Muscle of leg (tissue), 11 donors: ENCODE data around the gene PLSCR3. TPM values are rescaled to one million over a fixed set of nuclear protein-coding genes. Genes with fewer than 3 reads are reported as not detected.
A peak's percentile ranks its signal among the peaks of the same experiment; 100 is the strongest.

ENCODE experiments used
- DNase-seq: peaks from one replicate; pipeline ENCODE4 v3.0.0; 2013
- H3K27ac ChIP-seq: one replicate; pipeline ENCODE4 v1.5.1; 2013; ENCODE audit warnings: mild to moderate bottlenecking, low read length, control low read depth
- H3K27me3 ChIP-seq: one replicate; pipeline ENCODE4 v1.6.1; 2013; ENCODE audit warnings: low read length; ENCODE audit not compliant: control insufficient read depth, insufficient read depth
- H3K36me3 ChIP-seq: one replicate; pipeline ENCODE4 v1.6.1; 2013; ENCODE audit warnings: low read length; ENCODE audit not compliant: control insufficient read depth, insufficient read depth
- H3K4me1 ChIP-seq: one replicate; pipeline ENCODE4 v1.6.1; 2013; ENCODE audit warnings: low read length; ENCODE audit not compliant: control insufficient read depth, insufficient read depth
- H3K4me3 ChIP-seq: one replicate; pipeline ENCODE4 v1.5.1; 2013; ENCODE audit warnings: low read length, control low read depth
- H3K9me3 ChIP-seq: replicated peaks from 2 replicates; pipeline ENCODE4 v1.6.1; 2013; ENCODE audit warnings: low read depth, low read length; ENCODE audit not compliant: control insufficient read depth
- WGBS: methylation state at CpG from one replicate; pipeline ENCODE4 v1.1.5; 2013; ENCODE audit warnings: missing lambda C conversion rate; ENCODE audit not compliant: insufficient coverage; 5-methylcytosine and 5-hydroxymethylcytosine counted together
- polyA plus RNA-seq, 8 donors: library from polyadenylated mRNA; unstranded; fragments of 120-200 nt; gene quantifications; one replicate each; pipeline versions ENCODE4 v1.2.1 to v1.2.3, GENCODE V29; 2013; ENCODE audit warnings: inconsistent platforms in 1 of 8, low replicate concordance in 1 of 8; ENCODE audit not compliant: insufficient read length in 8 of 8, insufficient read depth in 1 of 8
- total RNA-seq: library from RNA; stranded (reverse); fragments of 120-200 nt; gene quantifications from one replicate; pipeline ENCODE4 v1.2.4, GENCODE V29; 2013

Gene PLSCR3
- total and polyA plus RNA-seq, 9 donors = 14.2 to 38.9 (median 29.6) TPM

DNA sequence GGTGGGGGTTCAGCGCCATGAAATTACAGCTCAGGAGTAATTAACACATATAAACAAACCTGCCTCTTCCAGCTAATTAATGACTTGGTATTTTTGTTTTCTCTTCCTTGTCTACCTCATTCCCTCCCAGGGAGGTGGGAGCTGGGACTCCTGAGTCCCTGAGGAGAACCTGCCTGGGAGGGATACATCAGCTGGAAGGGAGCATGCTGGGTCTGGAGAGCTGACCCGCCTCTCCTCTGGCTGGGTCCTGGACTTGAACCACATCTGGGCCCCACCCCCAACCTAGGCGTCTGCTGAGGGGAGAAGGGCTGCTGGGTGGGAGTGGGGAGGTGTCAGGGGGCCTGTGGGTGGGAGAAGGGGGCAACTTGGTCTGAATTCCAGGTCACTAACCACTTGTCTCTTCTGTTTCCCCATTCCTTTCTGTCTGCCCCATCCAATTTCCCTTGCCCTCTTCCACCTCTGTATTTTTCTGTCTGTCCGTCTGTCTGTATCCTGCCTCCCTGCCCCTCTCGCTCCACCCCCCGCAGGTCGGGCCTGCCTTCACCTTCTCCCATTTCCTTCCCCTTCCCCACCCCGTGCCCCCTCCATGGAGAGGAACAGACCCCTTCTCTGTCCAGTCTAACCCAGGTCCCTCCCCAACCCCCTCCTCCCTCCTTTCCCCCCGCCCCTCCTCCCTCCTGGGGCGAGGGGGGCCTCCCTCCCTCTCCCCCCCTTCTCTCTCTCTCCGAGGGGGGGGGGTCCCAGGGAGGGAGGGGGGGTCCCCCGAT, 13.3 kb upstream of the PLSCR3 start, which contains the start of gene NLGN2:
Gene NLGN2, plus strand, starts transcription at position 361 of the 767 bp plus-strand sequence. CDS start 411 bp downstream, outside the sequence.
- 48% methylated on average over 3 of the region's 12 CpGs for WGBS
- DNase-seq = no peak
- peaks cover 18% of the 10 kb centered on the region for H3K36me3 ChIP-seq

GRCh38 chr17:7407082-7407481, 12.8 kb upstream of the PLSCR3 start:
- Histone ChIP-seq H3K4me1 (peaks cover 26% of the 10 kb centered on the region), H3K9me3 (no peaks in the 10 kb centered on the region), H3K27me3 (peaks cover 8% of the 10 kb centered on the region), H3K36me3 (peaks cover 18% of the 10 kb centered on the region), H3K27ac (no peak overlapping the region), H3K4me3 (no peak overlapping the region)
- WGBS = no CpG with 5 or more reads among the region's 13 CpGs
- DNase-seq = no peak

More for the DNA sequence above, 13.3 kb upstream of the PLSCR3 start, which contains the start of gene NLGN2:
- Histone ChIP-seq H3K9me3 (no peaks in the 10 kb centered on the region), H3K27me3 (peaks cover 8% of the 10 kb centered on the region), H3K27ac (no peak within 1 kb of the TSS), H3K4me3 (no peak within 1 kb of the TSS), H3K4me1 (peaks cover 25% of the 10 kb centered on the region)

DNA sequence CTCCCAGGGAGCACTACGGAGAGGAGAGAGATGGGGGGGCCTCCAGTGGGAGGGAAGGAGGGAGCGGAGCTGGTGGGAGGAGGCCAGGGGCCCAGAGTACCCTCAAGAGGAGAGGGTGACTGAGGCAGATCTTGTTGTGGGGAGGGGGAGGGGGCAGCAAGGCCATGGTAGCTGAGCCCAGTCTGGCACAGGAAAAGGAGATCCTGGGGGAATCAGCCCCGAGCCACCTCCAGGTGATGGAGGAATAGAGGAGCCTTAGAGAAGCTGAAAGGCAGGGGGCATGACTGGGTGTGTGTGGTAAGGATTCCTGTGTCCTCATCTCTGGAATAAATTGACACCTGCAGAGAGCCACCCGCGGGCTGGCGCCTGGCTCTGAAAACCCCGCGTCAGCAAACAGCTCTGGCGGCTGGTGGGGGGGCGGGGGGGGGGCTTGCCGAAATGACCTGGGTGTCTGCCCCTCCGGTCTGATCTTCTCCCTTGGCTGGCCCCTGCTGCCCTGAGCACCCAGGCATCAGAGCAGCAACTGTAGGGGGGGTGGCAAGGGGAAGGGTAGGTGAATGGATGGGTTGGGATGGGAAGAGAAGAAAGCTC, 12.0 kb upstream of the PLSCR3 start:
- no peaks in the 10 kb centered on the region for H3K9me3 ChIP-seq
- peaks cover 8% of the 10 kb centered on the region for H3K27me3 ChIP-seq
- DNase-seq = no peak
- H3K4me3 ChIP-seq = peak overlapping the region; percentile 82
- peak overlapping the region; percentile 98 for H3K27ac ChIP-seq
- WGBS = 39% methylated on average over 3 of the region's 12 CpGs
- peaks cover 26% of the 10 kb centered on the region for H3K4me1 ChIP-seq
- peaks cover 18% of the 10 kb centered on the region for H3K36me3 ChIP-seq

- Histone ChIP-seq H3K4me1 (peaks cover 26% of the 10 kb centered on the region), H3K36me3 (peaks cover 15% of the 10 kb centered on the region), H3K27ac (peak overlapping the region; percentile 98), H3K4me3 (peak overlapping the region; percentile 82), H3K9me3 (no peaks in the 10 kb centered on the region), H3K27me3 (peaks cover 8% of the 10 kb centered on the region)
- peak; percentile 68 for DNase-seq
- WGBS = 6% methylated on average over 19 of the region's 38 CpGs
Measured at GRCh38 chr17:7405350-7406234, 11.3 kb upstream of the PLSCR3 start.

DNA sequence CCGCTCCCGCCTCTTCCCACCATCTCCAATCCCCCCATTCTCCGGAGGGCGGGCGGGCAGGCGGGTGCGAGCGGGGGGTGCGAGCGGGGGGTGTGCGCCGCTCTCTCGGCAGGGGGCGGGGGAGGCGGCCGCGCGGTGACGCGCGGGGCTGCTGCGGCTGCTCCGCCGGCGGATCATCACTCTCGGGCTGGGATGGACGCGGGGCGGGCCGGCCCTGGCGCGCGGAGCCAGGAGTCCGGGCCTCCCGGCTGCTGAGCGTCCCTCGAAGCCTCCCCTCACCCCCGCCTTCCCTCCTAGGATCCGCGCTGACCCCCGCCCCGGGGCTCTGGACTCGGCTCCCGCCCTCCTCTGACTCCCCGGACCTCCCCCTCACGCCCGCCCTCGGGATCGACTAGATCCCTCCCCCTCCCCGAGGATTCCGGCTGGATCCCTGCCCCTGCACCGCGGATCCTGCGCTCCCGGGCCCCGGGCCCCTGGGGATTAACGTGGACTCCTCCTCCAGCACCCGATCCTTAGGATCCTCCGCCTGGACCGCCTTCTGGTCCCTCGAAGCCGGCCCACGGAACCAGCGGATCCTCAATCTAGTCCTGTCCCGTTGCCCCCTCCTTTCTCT, 10.5 kb upstream of the PLSCR3 start:
- H3K4me1 ChIP-seq = peaks cover 26% of the 10 kb centered on the region
- H3K27me3 ChIP-seq = peaks cover 8% of the 10 kb centered on the region
- H3K27ac ChIP-seq = peak overlapping the region; percentile 98
- H3K9me3 ChIP-seq = no peaks in the 10 kb centered on the region
- H3K36me3 ChIP-seq = peaks cover 11% of the 10 kb centered on the region
- no peak for DNase-seq
- peak overlapping the region; percentile 82 for H3K4me3 ChIP-seq
- WGBS = under 1% methylated on average over 54 of the region's 65 CpGs

DNA sequence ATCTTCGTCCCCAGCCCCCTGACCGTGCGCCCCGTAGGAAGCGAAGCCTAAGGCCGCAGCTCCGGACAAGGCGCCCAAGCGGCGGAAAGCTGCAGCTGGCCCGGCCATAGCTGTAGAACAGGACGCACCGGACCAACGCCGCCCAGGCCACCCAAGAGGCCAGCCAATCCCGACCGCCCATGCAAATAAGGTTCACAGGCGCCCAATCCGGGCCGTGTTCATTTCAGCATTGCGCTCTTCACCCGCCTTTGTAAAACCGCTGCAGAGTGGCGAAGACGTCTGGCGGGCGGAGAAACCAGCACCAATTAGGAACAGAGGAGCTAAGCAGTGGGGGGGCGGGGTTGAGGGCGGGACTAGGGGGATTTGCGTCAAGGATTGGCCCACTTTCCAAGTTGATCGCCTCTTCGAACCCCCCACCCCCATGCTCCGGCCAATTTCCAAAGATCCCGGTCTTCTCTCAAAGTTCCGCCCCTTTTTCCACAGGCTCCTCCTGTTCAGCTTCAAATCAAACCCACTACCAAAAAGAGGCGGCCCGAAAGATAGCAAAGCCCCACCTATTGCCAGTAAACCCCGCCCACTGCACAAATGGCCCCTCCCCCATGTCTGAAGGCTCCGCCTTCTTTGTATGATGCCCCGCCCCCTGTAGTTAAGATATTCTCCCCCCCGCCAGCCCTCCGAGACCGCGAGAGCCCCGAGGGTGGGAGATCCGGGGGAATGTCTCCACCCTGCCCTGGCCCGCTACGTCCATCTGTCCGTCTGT, 9.8 kb upstream of the PLSCR3 start, which contains the start of gene TMEM256:
Gene TMEM256, minus strand, starts transcription at position 121 of the 760 bp plus-strand sequence. Its CDS starts 13 bp downstream, at position 108.
- Histone ChIP-seq H3K4me1 (peaks cover 26% of the 10 kb centered on the region), H3K27me3 (peaks cover 8% of the 10 kb centered on the region), H3K4me3 (peak within 1 kb of the TSS; percentile 82), H3K36me3 (peaks cover 4% of the 10 kb centered on the region), H3K9me3 (no peaks in the 10 kb centered on the region), H3K27ac (peak within 1 kb of the TSS; percentile 98)
- peak; percentile 100 for DNase-seq
- 0% methylated on average over 40 of the region's 49 CpGs for WGBS

- Histone ChIP-seq H3K9me3 (no peaks in the 10 kb centered on the region), H3K4me3 (peak overlapping the region; percentile 82), H3K36me3 (peaks cover 3% of the 10 kb centered on the region), H3K4me1 (peaks cover 26% of the 10 kb centered on the region), H3K27ac (peak overlapping the region; percentile 98), H3K27me3 (peaks cover 8% of the 10 kb centered on the region)
- whole genome bisulfite sequencing = 0% methylated on average over 11 of the region's 13 CpGs
- DNase-seq = no peak
Measured at GRCh38 chr17:7403727-7403976, 9.3 kb upstream of the PLSCR3 start.

- no peaks in the 10 kb centered on the region for H3K9me3 ChIP-seq
- peaks cover 8% of the 10 kb centered on the region for H3K27me3 ChIP-seq
- H3K27ac ChIP-seq = peak overlapping the region; percentile 98
- no peak for DNase-seq
- WGBS = 12% methylated on average over 9 of the region's 16 CpGs
- H3K4me1 ChIP-seq = peaks cover 26% of the 10 kb centered on the region
- H3K36me3 ChIP-seq = no peaks in the 10 kb centered on the region
- peak overlapping the region; percentile 82 for H3K4me3 ChIP-seq
Measured at GRCh38 chr17:7403043-7403726, 8.9 kb upstream of the PLSCR3 start.

DNA sequence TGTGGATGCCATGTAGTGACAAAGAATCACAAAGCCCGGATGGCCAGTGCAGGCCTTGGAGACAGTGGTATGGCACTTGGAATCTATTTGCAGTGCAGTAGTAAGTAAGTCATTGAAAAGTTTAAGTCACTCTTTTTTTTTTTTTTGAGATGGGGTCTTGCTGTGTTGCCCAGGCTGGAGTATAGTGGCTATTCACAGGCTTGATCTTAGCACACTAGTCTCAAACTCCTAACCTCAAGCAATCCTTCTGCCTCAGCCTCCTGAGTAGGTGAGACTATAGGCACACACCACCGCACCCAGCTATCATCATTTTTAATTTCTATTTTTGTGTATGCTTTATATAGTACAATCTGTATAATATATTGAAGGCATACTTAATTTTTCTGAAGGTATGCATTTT, 4.3 kb upstream of the PLSCR3 start:
- peaks cover 19% of the 10 kb centered on the region for H3K4me1 ChIP-seq
- no peak for DNase-seq
- no peak overlapping the region for H3K4me3 ChIP-seq
- 100% methylated on average over 1 of the region's 2 CpGs for WGBS
- no peak overlapping the region for H3K27ac ChIP-seq
- H3K9me3 ChIP-seq = no peaks in the 10 kb centered on the region
- H3K27me3 ChIP-seq = no peaks in the 10 kb centered on the region
- H3K36me3 ChIP-seq = no peaks in the 10 kb centered on the region
